Suppressor macrophage treated with lipopolysaccharide for 4 hours (primary cell): ENCODE results near the gene TGM3.

Experiments used
- DNase-seq: peaks from one replicate; pipeline ENCODE4 v3.0.0-alpha.2; 2020

Gene TGM3

DNA sequence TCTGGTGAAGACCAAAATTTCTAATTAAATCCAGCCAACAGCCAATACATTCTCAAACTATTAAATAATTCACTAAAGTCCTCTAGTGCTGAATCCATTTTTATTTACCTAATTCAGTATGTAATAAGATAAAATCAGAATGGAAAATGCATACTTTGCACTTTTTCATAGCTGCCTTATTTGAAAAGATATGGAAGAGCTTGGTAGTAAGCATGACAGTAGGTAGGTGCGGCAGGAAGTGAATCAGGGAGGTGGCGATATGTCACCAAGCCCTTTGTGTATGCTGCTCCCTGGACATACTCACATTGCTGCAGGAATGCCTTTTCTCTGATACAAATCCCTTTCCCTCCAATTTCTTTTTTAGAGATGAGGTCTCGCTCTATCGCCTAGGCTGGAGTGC, 10.2 kb upstream of the TGM3 start:
- no peak for DNase-seq

- DNase-seq: no peak
These were observed 8.3 kb upstream of the TGM3 start for GRCh38 chr20:2287504-2287903.

DNA sequence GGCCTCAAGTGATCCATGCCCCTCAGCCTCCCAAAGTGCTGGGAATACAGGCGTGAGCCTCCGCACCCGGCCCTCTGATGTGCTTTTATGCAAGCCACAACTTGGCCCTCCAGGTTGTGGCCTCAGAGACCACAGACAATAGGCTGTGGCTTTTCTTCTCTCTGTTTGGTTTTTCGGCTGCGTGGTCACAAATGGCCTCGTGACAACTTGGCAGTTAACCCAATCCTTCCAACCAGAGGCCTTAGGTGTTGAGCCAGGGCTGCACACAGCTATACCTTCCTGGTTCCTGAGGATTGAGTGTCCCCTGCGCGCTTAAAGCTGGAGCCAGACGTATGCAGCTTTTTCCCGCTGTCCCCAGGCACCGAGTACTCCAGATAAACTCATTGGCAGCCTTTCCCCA, 6.3 kb upstream of the TGM3 start:
- DNase-seq: no peak

DNA sequence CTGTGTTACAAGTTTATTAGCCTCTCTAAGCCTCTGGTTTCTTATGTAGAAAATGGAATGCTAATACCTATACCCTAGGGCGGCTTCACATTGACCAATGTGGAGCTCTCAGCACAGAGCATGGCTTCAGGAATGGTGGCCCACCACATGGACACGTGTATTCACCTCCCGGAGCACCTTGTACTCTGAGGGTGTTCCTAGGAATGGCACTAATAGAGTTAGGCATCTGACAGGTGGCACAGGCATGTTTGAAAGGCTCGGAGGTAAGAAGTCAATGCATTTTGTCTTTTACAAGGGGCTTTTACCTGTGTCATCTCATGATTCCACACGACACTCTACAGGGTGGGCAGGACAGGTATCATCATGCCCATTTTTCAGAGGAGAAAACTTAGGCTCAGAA, 5.3 kb upstream of the TGM3 start:
- DNase-seq: no peak

- DNase-seq: peak; percentile 90
These were observed 3.2 kb upstream of the TGM3 start for GRCh38 chr20:2292416-2293110.

DNA sequence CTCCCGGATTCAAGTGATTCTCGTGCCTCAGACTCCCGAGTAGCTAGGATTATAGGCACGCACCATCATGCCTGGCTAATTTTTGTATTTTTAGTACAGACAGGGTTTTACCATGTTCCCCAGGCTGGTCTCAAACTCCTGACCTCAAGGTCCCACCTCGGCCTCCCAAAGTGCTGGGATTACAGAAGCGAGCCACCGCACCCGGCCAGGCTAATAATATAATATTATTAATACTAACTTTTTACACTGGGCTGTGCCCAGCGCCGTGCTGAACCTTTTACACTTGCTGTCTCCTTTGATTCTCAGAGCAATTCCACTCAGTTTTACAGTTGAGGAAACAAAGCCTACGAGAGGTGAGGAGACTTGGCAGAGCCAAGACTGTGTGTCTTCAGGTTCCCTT, 2.3 kb upstream of the TGM3 start:
- no peak for DNase-seq

- no peak for DNase-seq
These were observed 1.8 kb upstream of the TGM3 start for GRCh38 chr20:2293971-2294370.

GRCh38 chr20:2295286-2295685, 515 bp upstream of the TGM3 start:
- DNase-seq: no peak

GRCh38 chr20:2296524-2297356, 939 bp downstream of the TGM3 start:
- DNase-seq: no peak

- no peak for DNase-seq
These were observed 1.5 kb downstream of the TGM3 start for GRCh38 chr20:2297357-2297728.

DNA sequence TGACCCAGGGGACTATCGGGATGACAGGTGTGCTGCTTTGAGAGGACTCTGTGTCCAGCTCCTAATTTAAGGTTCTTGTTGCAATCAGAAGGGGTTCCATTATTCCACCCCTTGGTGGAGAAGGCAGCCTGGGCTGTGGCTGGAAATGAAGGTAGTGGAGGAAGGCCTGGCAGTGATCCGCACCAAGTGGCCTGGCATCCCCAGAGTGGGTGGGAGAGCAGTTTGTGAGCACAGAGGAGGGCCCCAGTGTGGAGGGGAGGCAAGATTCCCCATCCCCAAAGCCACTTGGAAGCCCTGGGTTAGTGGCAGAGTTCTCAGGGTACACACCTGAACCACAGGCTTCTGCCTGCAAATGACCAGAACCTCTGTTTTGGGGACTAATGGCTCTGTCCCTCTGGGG, 2.3 kb downstream of the TGM3 start:
- no peak for DNase-seq

DNA sequence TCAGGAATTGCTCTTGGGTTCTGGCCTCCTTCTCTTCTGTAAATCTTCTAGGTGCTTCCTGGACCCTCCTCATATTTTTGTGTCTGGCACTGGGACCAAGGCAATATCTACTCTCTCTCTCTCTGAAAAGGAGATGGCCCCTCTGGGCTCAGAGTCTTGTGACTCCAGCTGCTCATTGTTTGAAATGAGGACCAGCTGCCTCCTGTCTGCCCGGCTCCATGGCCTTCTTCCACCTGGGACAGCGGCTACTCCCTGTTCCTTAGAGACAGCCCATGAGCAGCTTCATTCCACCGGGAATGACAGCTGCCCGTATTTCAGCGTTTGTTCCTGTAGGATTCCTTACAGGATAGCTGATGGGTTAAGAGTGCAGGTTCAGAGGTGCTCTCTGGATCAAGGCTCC, 2.9 kb downstream of the TGM3 start:
- DNase-seq: no peak

GRCh38 chr20:2299301-2299700, 3.5 kb downstream of the TGM3 start:
- peak; percentile 81 for DNase-seq

GRCh38 chr20:2300002-2300401, 4.2 kb downstream of the TGM3 start:
- no peak for DNase-seq

DNA sequence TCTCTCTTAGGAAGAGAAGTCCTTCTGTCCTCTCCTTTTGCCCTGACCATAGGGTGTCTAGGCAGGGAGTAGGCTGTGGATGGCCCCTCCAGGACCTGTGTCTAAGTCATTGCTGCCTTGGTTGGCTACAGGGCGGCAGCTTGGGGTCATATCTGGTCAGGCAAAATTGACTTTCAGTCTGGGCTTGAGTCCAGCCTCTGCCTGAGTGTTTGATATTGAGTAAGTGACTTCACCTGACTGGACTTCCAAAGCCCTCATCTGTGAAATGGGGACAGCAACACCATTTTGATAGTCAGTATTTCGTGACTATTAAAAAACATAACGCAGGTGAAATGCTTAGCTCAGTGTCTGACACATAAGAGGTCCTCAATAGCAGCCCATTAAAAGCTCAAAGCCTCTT, 4.6 kb downstream of the TGM3 start:
- no peak for DNase-seq

GRCh38 chr20:2301164-2301622, 5.4 kb downstream of the TGM3 start:
- DNase-seq: peak; percentile 99

GRCh38 chr20:2302384-2303060, 6.7 kb downstream of the TGM3 start:
- no peak for DNase-seq

DNA sequence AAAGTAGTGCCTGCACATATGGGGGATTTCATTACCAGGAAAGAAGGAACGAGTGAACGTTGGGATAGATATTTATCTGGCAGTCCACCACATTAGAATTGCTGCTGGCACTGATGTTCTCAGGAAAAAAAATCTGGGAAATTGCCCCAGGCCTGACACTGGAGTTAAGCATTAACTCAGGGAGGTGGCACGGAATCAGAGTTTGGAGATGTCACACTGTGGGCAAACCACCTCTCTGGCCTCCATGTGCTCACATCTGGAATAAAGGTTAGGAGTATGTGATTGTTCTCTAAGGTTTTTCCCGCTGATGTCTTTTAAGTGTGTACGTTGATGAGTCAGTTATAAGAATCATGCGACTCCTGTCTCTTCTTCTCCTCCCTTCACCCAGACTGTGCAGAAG, 7.9 kb downstream of the TGM3 start:
- DNase-seq: no peak

DNA sequence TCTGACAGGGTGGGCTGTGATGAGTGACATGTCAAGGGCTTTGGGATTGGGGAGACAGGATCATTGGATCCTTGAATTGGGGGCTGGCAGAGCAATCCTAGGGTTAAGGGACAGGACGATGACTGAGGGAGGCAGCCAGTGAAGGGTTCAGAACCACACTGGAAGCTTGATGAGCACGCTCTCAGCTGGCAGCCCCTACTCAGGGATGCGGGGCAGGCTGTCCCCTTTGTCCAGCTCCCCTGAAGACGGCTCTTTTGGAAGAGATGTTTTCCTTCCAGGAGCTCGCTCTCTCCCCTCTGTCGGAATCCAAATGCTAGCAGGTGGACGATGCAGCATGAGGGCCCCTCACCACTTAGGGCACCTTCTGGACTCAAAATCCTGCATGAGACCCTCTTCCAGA, 8.4 kb downstream of the TGM3 start:
- no peak for DNase-seq

GRCh38 chr20:2305029-2305428, 9.2 kb downstream of the TGM3 start:
- no peak for DNase-seq

DNA sequence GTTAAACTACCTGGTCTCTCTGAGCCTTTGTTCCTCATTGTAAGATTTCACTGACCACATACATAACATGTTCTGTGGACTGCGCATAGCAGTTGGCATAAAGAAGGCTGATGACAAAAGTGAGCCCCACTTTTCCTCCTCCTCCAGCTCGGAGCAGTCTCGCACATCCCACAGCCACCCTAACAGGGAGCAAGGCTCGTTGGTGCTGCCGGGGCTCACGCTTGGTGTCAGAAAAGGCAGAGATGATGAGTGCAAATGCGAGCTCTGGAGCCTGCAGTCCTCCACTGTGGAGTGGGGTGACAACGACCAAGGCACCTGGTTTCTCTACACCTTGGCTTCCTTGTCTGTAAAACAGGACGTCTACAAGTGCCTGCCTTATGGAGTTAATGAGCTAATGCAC, 9.7 kb downstream of the TGM3 start:
- no peak for DNase-seq

GRCh38 chr20:2305946-2306345, 10.1 kb downstream of the TGM3 start:
- no peak for DNase-seq

DNA sequence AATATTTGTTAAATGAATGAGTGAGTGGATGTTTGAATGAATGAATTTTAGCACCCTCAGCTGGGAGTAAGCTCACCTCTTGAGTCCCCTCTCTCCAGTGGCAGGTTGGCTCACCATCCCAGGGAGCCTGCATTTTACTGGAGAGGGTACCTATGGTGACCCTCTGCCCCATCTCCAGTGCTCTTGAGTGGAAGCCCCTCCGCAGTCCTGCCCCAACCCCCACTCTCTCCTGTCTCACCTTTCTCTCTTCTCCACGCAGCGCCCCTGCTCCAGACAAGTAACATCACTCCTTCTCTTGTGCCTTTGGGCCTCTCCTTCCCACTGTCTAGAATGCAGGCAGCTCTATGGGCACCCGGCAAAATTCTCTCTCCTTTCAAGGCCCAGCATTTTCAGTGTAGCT, 11.3 kb downstream of the TGM3 start:
- DNase-seq: no peak

DNA sequence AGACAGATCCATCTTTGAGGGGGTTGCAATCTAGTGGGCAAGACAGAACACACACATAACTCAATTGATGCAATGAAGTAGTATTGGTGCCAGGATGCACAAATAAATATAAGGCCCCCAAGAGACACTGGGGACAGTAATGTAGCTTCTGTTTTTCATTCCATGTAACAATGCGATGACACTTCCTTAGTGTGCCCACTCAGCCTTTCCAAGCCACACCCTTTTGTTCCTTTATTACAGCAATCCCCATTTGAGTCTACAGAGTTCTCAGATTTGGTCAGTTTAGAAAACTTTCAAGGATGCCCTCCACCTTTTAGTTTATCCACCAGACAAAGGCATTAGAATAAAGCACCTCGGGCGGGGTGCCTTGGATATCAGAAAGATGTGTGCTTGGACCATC, 15.5 kb downstream of the TGM3 start:
- DNase-seq: peak; percentile 70
